GM12872 (cell line): ENCODE results near the gene FASLG.

Source experiments
- TF ChIP-seq, protein P1 (sequence below): IDR thresholded peaks from 3 replicates; pipeline ENCODE4 v1.5.1; 2011; ENCODE audit warnings: low read depth, mild to moderate bottlenecking, low read length, moderate library complexity; ENCODE audit not compliant: insufficient read depth

Gene FASLG

GRCh38 chr1:172646653-172647052, 12.2 kb upstream of the FASLG start:
- TF ChIP-seq, protein P1, sequence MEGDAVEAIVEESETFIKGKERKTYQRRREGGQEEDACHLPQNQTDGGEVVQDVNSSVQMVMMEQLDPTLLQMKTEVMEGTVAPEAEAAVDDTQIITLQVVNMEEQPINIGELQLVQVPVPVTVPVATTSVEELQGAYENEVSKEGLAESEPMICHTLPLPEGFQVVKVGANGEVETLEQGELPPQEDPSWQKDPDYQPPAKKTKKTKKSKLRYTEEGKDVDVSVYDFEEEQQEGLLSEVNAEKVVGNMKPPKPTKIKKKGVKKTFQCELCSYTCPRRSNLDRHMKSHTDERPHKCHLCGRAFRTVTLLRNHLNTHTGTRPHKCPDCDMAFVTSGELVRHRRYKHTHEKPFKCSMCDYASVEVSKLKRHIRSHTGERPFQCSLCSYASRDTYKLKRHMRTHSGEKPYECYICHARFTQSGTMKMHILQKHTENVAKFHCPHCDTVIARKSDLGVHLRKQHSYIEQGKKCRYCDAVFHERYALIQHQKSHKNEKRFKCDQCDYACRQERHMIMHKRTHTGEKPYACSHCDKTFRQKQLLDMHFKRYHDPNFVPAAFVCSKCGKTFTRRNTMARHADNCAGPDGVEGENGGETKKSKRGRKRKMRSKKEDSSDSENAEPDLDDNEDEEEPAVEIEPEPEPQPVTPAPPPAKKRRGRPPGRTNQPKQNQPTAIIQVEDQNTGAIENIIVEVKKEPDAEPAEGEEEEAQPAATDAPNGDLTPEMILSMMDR: no peak

- TF ChIP-seq, protein P1: no peak
Observed at GRCh38 chr1:172647110-172647564, 11.8 kb upstream of the FASLG start.

DNA sequence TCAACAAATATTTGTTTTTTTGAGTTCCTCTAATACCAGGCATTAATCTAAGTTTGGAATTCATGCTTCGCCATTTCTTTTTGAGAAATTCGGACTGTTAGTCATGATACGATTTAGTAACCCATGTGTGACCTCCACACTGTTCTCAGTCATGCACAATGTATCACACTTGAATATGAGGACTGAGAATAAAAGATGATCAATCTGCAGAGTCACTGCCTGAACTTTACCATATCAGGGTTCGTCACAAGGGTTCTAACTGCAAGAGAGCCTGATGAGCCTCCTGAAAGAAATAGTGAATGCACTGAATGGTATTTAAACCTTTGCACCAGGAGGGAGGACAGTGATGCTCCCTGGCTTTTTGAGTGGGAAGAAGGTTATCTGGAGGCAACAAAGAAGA, 10.9 kb upstream of the FASLG start:
- TF ChIP-seq, protein P1: no peak

- TF ChIP-seq, protein P1: no peak
Observed at GRCh38 chr1:172650474-172651193, 8.3 kb upstream of the FASLG start.

GRCh38 chr1:172653015-172653709, 5.7 kb upstream of the FASLG start:
- TF ChIP-seq, protein P1: no peak

DNA sequence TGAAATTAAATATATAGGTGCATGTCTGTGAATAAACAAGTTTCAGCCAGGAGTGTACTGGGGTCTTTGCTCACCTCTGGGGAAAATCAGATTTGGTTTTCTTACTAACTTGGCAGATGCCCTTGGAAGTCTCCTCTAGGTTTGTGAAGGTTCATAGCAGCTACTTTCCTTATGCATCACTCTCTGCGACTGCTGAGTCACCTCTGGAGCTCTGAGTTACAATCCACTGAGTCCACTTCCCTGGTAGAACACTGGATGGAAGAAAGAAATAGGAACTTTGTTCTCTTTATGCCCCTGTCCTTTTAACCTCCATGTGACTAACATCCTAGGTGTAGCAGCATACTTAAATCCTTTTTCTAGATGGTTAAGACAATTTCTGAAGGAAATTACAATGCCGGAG, 4.4 kb upstream of the FASLG start:
- TF ChIP-seq, protein P1: no peak

DNA sequence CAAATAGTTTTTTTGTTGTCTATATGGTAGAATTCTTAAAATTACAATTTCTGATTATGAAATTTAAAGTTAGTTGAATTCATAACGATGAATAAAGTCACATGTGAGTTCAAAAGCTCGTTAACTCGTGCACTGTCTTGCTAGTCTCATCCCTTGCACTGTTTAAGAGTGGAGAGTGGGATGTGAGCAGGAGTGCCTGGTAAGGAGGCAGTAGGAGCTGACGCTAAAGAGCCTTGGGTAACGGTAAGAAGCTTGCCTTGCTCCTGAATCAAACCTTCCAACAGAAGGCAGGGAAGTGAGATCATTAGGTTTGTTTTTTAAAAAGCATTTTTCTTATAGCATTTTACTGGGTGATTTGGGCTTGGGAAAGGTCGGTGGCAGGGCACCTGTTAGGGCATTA, 2.3 kb upstream of the FASLG start:
- TF ChIP-seq, protein P1: no peak
